Activated CD4-positive, alpha-beta memory T cell treated with anti-CD3 and anti-CD28 coated beads for 36 hours (primary cell): ENCODE measurements around the gene GNAQ. TPM values are rescaled to one million over a fixed set of nuclear protein-coding genes. Genes with fewer than 3 reads are reported as not detected.

ENCODE experiments used
- CTCF ChIA-PET: fragments of 350-600 bp; sonication (Branson Sonifier 250); formaldehyde crosslinking; loops from one replicate; lab custom pipeline; 2021; ENCODE audit warnings: antibody characterized with exemption, inconsistent platforms; lab: Charles Lee
- POLR2A ChIA-PET: fragments of 350-600 bp; sonication (Branson Sonifier 250); formaldehyde crosslinking; loops from one replicate; lab custom pipeline; 2021; ENCODE audit warnings: antibody characterized with exemption; lab: Charles Lee
- DNase-seq: peaks from one replicate; pipeline ENCODE4 v3.0.0-alpha.2; 2020
- H3K27ac Mint-ChIP-seq: one replicate; pipeline ENCODE4 v1.8.0; 2021; ENCODE audit warnings: mixed read lengths
- H3K27me3 Mint-ChIP-seq: one replicate; pipeline ENCODE4 v1.8.0; 2021; ENCODE audit warnings: mixed read lengths
- H3K36me3 Mint-ChIP-seq: one replicate; pipeline ENCODE4 v1.8.0; 2021; ENCODE audit warnings: mixed read lengths
- H3K4me1 Mint-ChIP-seq: one replicate; pipeline ENCODE4 v1.8.0; 2021; ENCODE audit warnings: low read depth, mixed read lengths
- H3K4me3 Mint-ChIP-seq: one replicate; pipeline ENCODE4 v1.8.0; 2021; ENCODE audit warnings: mild to moderate bottlenecking, mixed read lengths
- H3K9me3 Mint-ChIP-seq: one replicate; pipeline ENCODE4 v1.8.0; 2021; ENCODE audit warnings: mixed read lengths
- intact Hi-C: fragments of 100-400 bp; cut with micrococcal nuclease; formaldehyde crosslinking; loops from one replicate; pipeline ENCODE4 v1.15.1; 2023
- total RNA-seq, 2 experiments: library from RNA; stranded (reverse); gene quantifications; one replicate each; pipeline ENCODE4 v1.2.3, GENCODE V29; 2021

GNAQ gene
- total RNA-seq, 2 experiments from 2014 or later, result 25.9 to 26.1 TPM

- no peak for DNase-seq
- Mint-ChIP-seq H3K27ac (no peak overlapping the region), H3K9me3 (no peaks in the 10 kb centered on the region), H3K4me3 (no peak overlapping the region), H3K4me1 (no peaks in the 10 kb centered on the region), H3K36me3 (no peaks in the 10 kb centered on the region), H3K27me3 (peaks cover 3% of the 10 kb centered on the region)
- ChIA-PET CTCF (interaction anchor here (3.9 kb wide), 1 partner anchor 12 kb away, joined by 24 read pairs; no protein-coding TSS in a partner anchor), POLR2A (no interaction called here)
- intact Hi-C loops, result no loop called here
Observed at GRCh38 chr9:78047106-78047505, 15.5 kb upstream of the GNAQ start.

GRCh38 chr9:78046112-78046511 is 14.5 kb upstream of the GNAQ start:
- Mint-ChIP-seq H3K36me3 (no peaks in the 10 kb centered on the region), H3K27ac (no peak overlapping the region), H3K4me1 (no peaks in the 10 kb centered on the region), H3K4me3 (no peak overlapping the region), H3K9me3 (no peaks in the 10 kb centered on the region), H3K27me3 (peaks cover 3% of the 10 kb centered on the region)
- no peak for DNase-seq
- intact Hi-C loops, result no loop called here
- ChIA-PET POLR2A (no interaction called here), CTCF (interaction anchor here (3.9 kb wide), 1 partner anchor 11 kb away, joined by 24 read pairs; no protein-coding TSS in a partner anchor)

GRCh38 chr9:78044886-78045285 is 13.3 kb upstream of the GNAQ start:
- no peak overlapping the region for H3K27ac Mint-ChIP-seq
- no peak overlapping the region for H3K4me3 Mint-ChIP-seq
- H3K9me3 Mint-ChIP-seq, result no peaks in the 10 kb centered on the region
- CTCF ChIA-PET, result interaction anchor here (3.9 kb wide), 1 partner anchor 10 kb away, joined by 24 read pairs; no protein-coding TSS in a partner anchor
- no peaks in the 10 kb centered on the region for H3K36me3 Mint-ChIP-seq
- H3K27me3 Mint-ChIP-seq, result peaks cover 3% of the 10 kb centered on the region
- POLR2A ChIA-PET, result no interaction called here
- no peak for DNase-seq
- H3K4me1 Mint-ChIP-seq, result no peaks in the 10 kb centered on the region
- intact Hi-C loops, result no loop called here

GRCh38 chr9:78044189-78044588 is 12.6 kb upstream of the GNAQ start:
- CTCF ChIA-PET, result interaction anchor here (3.9 kb wide), 1 partner anchor 9 kb away, joined by 24 read pairs; no protein-coding TSS in a partner anchor
- POLR2A ChIA-PET, result no interaction called here

GRCh38 chr9:78041971-78042370 is 10.4 kb upstream of the GNAQ start:
- no peak overlapping the region for H3K4me3 Mint-ChIP-seq
- H3K27me3 Mint-ChIP-seq, result peaks cover 3% of the 10 kb centered on the region
- no peak overlapping the region for H3K27ac Mint-ChIP-seq
- intact Hi-C loops, result no loop called here
- DNase-seq, result no peak
- CTCF ChIA-PET, result interaction anchor here (1.2 to 1.5 kb wide), 2 partner anchors 80 to 584 kb away, joined by 4 read pairs; no protein-coding TSS in a partner anchor
- H3K36me3 Mint-ChIP-seq, result no peaks in the 10 kb centered on the region
- no peaks in the 10 kb centered on the region for H3K9me3 Mint-ChIP-seq
- POLR2A ChIA-PET, result no interaction called here
- no peaks in the 10 kb centered on the region for H3K4me1 Mint-ChIP-seq

More at GRCh38 chr9:78044189-78044588, 12.6 kb upstream of the GNAQ start:
- no peak overlapping the region for H3K4me3 Mint-ChIP-seq
- H3K4me1 Mint-ChIP-seq, result no peaks in the 10 kb centered on the region
- peaks cover 3% of the 10 kb centered on the region for H3K27me3 Mint-ChIP-seq
- no peak overlapping the region for H3K27ac Mint-ChIP-seq
- no peak for DNase-seq
- intact Hi-C loops, result no loop called here
- no peaks in the 10 kb centered on the region for H3K36me3 Mint-ChIP-seq
- no peaks in the 10 kb centered on the region for H3K9me3 Mint-ChIP-seq

GRCh38 chr9:78040726-78041125 is 9.1 kb upstream of the GNAQ start:
- Mint-ChIP-seq H3K36me3 (no peaks in the 10 kb centered on the region), H3K27ac (no peak overlapping the region), H3K9me3 (no peaks in the 10 kb centered on the region), H3K4me1 (peaks cover under 1% of the 10 kb centered on the region), H3K27me3 (peaks cover 3% of the 10 kb centered on the region), H3K4me3 (no peak overlapping the region)
- CTCF ChIA-PET, result interaction anchor here (1.4 kb wide), 1 partner anchor 12 kb away, joined by 3 read pairs; no protein-coding TSS in a partner anchor
- DNase-seq, result no peak
- intact Hi-C loops, result no loop called here
- POLR2A ChIA-PET, result no interaction called here

GRCh38 chr9:78038620-78039300 is 7.1 kb upstream of the GNAQ start:
- no peak overlapping the region for H3K27ac Mint-ChIP-seq
- no peaks in the 10 kb centered on the region for H3K27me3 Mint-ChIP-seq
- ChIA-PET CTCF (interaction anchor here (1.2 kb wide), 1 partner anchor 605 kb away, joined by 3 read pairs; no protein-coding TSS in a partner anchor), POLR2A (no interaction called here)
- H3K36me3 Mint-ChIP-seq, result no peaks in the 10 kb centered on the region
- no peak overlapping the region for H3K4me3 Mint-ChIP-seq
- DNase-seq, result no peak
- intact Hi-C loops, result loop anchor here (5.0 kb wide), 4 partner anchors 34 to 286 kb away; no protein-coding TSS in a partner anchor
- no peaks in the 10 kb centered on the region for H3K9me3 Mint-ChIP-seq
- peaks cover 18% of the 10 kb centered on the region for H3K4me1 Mint-ChIP-seq

- no peaks in the 10 kb centered on the region for H3K27me3 Mint-ChIP-seq
- ChIA-PET POLR2A (interaction anchor here (0.5 to 1.7 kb wide), 3 partner anchors 18 to 179 kb away, joined by 3 to 7 read pairs (median 3); no protein-coding TSS in a partner anchor), CTCF (interaction anchor here (0.6 to 4.5 kb wide), 71 partner anchors 9 to 602 kb away, joined by 3 to 78 read pairs (median 4); partner anchors contain the start of gene PSAT1)
- no peak overlapping the region for H3K27ac Mint-ChIP-seq
- peak; percentile 64 for DNase-seq
- no peak overlapping the region for H3K4me3 Mint-ChIP-seq
- intact Hi-C loops, result loop anchor here (1.0 to 5.0 kb wide), 8 partner anchors 25 to 283 kb away; no protein-coding TSS in a partner anchor
- H3K9me3 Mint-ChIP-seq, result no peaks in the 10 kb centered on the region
- peaks cover under 1% of the 10 kb centered on the region for H3K36me3 Mint-ChIP-seq
- peaks cover 31% of the 10 kb centered on the region for H3K4me1 Mint-ChIP-seq
Observed at GRCh38 chr9:78035383-78035993, 3.9 kb upstream of the GNAQ start.

GRCh38 chr9:78033870-78034269 is 2.3 kb upstream of the GNAQ start:
- H3K36me3 Mint-ChIP-seq, result peaks cover 1% of the 10 kb centered on the region
- H3K27me3 Mint-ChIP-seq, result no peaks in the 10 kb centered on the region
- intact Hi-C loops, result loop anchor here (2.0 to 5.0 kb wide), 7 partner anchors 23 to 601 kb away; partner anchors contain the start of gene CEP78
- ChIA-PET POLR2A (interaction anchor here (1.0 kb wide), 1 partner anchor 263 kb away, joined by 3 read pairs; the partner anchor contains the start of gene PSAT1), CTCF (interaction anchor here (0.7 to 4.5 kb wide), 9 partner anchors 8 to 1500 kb away, joined by 3 to 78 read pairs (median 9); no protein-coding TSS in a partner anchor)
- no peaks in the 10 kb centered on the region for H3K9me3 Mint-ChIP-seq
- no peak overlapping the region for H3K4me3 Mint-ChIP-seq
- H3K4me1 Mint-ChIP-seq, result peaks cover 42% of the 10 kb centered on the region
- no peak overlapping the region for H3K27ac Mint-ChIP-seq
- no peak for DNase-seq

- intact Hi-C loops, result loop anchor here (2.0 to 5.0 kb wide), 5 partner anchors 86 to 600 kb away; partner anchors contain the start of gene CEP78
- H3K27ac Mint-ChIP-seq, result peak overlapping the region; percentile 89
- H3K9me3 Mint-ChIP-seq, result no peaks in the 10 kb centered on the region
- peaks cover 1% of the 10 kb centered on the region for H3K36me3 Mint-ChIP-seq
- H3K4me1 Mint-ChIP-seq, result peaks cover 48% of the 10 kb centered on the region
- ChIA-PET CTCF (interaction anchor here (0.8 to 4.5 kb wide), 3 partner anchors 55 to 191 kb away, joined by 4 to 78 read pairs (median 22); no protein-coding TSS in a partner anchor), POLR2A (interaction anchor here (1.0 to 1.2 kb wide), 2 partner anchors 20 to 55 kb away, joined by 3 to 4 read pairs; no protein-coding TSS in a partner anchor)
- H3K27me3 Mint-ChIP-seq, result no peaks in the 10 kb centered on the region
- H3K4me3 Mint-ChIP-seq, result peak overlapping the region; percentile 92
- peak; percentile 26 for DNase-seq
Observed at GRCh38 chr9:78032730-78033457, 1.3 kb upstream of the GNAQ start.
